ENCODE results near the gene CCDC34.
"Not testable (repeated sequence)": the region's sequence is repeated elsewhere in the genome, so short reads cannot be mapped to it uniquely, and the experiment has no call there.

Gene CCDC34

DNA sequence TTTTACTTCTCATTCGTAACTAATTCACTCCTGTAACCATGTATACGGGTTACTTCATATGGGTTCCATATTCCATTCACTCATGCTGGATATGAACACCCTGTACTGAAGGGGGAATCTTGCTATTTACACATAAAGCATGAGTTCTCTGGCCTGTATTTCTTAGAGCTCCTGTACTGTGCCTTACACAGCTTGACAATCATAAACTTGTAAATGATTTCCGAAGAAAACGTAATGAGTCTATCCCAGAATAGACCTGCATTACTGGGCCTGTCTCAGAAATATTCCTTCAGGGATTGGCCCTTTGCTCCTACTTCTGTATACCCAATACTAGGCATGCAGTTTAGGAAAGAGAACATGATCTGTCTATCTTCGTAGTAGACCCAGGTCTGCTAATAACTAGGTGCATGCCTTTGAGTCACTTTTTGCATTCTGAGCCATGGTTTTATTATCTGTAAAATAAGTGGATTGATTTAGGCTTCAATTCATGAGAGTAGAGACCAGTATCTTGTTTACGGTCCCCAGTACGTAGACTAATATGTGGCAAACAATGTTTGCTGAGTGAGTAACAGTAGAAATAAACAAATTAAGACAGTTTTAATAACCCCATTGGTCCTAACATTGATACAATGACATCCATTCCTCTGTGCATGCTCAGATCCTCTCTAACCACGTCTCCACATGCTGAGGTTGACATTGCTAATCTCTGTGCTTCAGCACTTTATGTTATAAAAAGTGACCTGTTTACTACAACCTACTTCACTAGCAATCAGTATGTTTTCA lies 1.2 kb downstream of the CCDC34 start:
- DNase-seq (ENCODE audit: low read depth), result no peak

DNA sequence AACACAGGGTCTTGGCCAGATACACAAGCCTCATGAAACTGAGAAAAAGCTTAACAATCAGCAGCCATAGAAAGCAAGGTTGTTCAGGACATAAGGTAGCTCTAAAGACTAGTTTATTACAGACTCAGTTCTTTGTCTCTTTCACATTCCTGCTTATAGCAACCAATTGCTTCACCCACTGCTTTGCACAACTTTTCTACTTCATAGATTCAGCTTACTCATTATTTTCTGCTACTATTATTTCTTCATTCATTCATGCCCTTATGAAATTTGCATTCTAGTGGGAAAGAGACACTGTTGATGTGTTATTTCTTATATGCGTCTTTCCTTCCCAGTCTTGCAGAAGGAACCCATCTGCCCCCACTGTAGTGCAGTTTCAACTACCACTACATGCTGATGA lies 4.7 kb downstream of the CCDC34 start:
- DNase-seq (ENCODE audit: low read depth), result no peak

DNA sequence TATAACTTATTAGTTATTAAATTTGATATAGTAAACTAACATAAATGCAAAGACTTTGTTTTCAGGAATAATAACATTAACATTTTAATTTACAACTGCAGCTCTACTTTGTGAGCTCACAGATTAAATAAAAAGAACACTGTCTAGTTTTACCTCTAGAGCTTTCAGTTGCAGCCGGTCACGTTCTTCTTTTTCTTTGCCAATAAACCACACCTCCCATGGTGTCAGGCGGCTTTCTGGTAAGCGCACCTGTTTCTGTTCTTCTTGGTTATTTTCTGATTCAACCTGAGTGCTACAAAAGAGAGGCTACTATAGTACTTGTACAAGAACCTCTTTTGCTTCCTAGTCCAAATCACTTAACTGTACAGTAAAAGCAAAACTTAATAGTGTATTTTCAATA lies 5.8 kb downstream of the CCDC34 start:
- no peak for DNase-seq (ENCODE audit: low read depth)

DNA sequence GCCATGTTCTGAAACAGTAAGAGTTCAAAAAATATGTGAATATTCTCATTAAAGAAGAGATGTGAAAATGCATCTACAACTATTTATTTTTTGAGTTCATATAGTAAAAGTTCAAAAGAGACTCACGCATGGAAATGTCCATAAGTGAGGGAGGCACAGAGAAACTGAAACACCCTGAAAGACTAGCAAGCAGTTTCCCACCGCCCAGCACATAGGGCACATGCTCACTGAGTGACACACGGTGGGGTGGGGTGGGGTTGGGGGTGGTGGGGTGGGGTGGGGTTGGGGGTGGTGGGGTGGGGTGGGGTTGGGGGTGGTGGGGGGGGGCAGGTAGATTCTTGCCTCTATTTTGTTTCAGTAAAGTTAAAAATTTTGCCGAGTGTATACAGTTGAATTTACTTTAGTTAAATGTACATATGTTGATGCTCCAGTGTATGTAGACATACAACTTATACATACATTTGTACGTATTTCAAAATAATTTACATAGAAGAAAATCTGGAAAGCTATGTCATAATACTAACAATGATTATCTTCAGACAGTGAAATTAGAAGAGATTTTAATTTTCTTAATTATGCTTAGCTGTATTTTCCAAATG lies 6.3 kb downstream of the CCDC34 start:
- no peak for DNase-seq (ENCODE audit: low read depth)

DNA sequence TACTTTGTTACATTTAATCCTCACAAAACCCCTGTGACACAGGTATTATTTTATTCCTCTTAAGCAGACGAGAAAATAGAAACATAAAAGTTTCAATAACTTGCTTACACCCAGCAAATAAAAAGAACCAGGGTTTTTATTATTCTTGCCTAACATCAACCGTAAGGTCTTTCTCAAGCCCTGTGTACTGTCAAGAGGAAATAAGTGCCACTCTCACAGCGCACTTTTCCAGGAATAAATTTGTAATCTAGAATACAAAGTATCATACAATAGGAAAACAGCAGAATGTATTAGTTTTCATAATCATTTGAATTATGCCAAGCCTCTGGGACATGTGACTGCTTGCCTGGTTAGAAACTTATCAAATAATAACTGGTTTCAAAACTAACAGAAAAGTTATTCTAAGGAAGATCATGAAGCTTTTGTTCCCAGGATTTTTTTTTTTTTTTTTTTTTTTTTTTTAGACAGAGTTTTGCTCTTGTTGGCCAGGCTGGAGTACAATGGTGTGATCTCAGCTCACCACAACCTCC lies 7.4 kb downstream of the CCDC34 start:
- DNase-seq (ENCODE audit: low read depth), result no peak

DNA sequence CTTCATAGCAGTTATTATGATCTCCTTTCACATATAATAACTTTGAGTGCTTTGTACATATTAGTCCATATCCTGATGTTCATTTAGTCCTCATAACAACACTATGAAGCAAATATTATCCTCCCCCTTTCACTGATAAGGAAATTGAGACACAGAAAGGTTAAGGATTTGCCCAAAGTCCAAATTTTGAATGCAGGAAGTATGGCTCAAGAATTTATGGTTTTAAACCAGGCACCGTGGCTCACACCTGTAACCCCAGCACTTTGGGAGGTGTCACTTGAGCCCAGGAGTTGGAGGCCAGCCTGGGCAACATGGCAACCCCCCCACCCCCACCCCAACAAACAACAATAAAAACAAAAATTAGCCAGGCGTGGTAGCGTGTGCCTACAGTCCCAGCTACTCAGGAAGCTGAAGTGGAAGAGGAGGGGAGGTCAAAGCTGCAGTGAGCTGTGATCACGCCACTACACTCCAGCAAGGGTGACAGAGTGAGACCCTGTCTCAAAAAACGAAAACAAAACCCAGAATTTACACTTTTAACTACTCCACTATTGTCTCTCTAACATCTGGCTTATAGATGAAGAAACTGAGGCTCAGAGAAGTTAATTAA lies 8.6 kb downstream of the CCDC34 start:
- DNase-seq (ENCODE audit: low read depth), result no peak

DNA sequence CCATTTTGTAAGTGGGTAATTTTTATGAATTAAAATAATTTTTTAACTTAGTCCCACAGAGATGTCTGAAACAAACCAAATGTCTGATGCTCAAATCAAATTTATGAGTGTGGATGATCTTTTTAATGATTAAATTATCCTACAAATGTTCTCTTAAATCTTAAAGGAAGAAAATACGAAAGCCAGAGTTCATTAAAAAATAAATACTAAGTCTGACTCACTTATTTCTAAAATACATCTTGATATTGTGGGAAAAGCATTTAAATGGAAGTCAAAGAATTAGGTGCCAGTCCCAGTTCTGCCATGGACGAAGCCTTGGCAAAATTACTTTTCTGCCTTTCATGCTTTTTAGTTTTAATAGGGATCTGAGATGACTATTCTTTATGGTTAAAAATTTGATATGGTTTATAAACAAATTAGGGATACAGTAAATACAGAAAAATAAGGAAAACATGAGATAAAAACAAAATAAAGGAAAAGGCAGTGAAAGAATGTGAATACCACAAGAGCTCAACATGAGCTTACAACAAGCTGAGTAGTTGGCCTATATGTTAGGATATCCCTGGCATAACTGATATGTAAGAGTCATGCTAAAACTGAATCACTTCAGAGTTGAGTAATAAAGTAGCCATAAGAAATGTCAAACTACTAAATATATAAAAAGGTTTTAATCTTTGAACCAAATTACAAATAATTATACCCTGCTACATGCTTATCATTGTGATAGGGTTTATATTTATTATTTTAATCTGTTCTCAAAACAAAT lies 9.2 kb downstream of the CCDC34 start:
- no peak for DNase-seq (ENCODE audit: low read depth)

DNA sequence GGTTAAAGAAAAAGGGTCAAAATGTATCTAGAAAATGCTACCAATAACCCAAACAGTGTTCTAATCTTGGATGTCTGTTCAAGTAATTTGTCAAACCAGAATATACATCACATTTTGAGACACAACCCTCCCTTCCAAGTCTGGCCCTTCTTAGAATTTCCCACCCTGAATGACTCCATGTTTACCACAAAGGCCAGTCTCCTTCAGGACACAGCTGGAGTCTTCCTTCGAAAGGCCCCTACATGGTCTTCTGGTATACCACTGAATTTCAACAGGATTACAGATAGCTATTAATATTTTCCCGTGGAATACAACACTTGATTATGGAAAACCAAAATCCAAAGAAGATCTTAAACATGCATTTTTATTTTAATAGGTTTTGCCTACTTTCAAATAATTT lies 10.2 kb downstream of the CCDC34 start:
- no peak for DNase-seq (ENCODE audit: low read depth)

DNA sequence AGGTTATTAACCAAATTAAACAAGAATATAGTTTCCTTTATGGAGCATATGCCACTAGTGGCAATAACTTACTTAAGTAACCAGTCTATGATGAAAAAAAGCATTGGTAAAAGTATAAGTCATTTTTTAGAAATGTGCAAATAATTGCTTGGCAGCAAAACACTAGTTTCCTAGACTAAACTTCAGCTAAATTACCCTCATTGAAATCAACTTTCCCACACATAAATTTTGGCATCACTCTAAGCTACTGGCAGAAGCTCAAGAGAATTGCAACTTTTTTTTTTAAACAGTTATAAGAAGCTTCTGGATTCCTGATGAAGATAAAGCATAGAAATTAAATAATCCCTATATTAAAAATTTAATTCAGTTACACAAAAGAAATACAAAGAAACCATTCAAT lies 12.5 kb downstream of the CCDC34 start:
- DNase-seq (ENCODE audit: low read depth), result no peak

DNA sequence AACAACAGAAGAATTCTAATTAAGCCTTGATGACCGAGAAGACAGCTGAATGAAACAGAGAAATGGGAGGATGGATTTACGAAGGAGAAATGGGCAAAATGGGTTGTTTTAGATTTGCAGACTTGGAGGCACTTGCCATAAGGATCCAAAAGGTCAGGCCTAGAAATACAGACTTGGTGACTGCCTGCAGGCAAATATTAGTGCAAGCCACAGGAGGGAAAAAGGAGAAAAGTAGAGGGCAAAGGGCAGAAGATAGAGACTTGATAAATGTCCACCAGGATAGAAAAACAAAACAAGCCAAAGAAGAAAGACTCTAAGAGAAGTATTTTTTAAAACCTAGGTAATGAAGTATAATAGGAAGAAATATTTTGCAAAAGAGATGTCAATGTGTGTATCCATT lies 13.1 kb downstream of the CCDC34 start:
- no peak for DNase-seq (ENCODE audit: low read depth)

DNA sequence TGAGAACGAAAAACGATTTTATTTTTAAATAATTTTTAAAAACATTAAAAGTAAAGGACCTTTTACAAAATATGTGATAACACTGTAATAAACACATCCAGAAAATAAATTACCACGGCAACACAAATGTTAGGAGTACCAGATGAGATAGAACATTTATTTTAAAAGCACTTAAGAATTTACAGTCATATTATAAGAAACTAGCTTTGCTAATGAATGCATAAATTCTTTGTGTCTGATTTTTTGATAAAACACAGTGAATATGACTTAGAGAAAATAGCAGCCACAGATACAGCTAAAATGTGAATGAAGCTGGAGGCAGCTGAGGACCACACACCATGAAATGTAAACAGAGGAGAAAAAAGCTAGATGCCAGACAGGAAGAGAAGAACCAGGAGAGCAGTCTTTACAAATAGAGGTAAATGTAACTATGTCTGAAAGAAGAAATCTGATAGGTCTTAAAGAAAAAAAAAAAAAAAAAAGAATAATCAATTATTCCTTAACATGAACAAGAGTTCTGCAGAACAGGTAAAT lies 14.6 kb downstream of the CCDC34 start:
- no peak for DNase-seq (ENCODE audit: low read depth)

DNA sequence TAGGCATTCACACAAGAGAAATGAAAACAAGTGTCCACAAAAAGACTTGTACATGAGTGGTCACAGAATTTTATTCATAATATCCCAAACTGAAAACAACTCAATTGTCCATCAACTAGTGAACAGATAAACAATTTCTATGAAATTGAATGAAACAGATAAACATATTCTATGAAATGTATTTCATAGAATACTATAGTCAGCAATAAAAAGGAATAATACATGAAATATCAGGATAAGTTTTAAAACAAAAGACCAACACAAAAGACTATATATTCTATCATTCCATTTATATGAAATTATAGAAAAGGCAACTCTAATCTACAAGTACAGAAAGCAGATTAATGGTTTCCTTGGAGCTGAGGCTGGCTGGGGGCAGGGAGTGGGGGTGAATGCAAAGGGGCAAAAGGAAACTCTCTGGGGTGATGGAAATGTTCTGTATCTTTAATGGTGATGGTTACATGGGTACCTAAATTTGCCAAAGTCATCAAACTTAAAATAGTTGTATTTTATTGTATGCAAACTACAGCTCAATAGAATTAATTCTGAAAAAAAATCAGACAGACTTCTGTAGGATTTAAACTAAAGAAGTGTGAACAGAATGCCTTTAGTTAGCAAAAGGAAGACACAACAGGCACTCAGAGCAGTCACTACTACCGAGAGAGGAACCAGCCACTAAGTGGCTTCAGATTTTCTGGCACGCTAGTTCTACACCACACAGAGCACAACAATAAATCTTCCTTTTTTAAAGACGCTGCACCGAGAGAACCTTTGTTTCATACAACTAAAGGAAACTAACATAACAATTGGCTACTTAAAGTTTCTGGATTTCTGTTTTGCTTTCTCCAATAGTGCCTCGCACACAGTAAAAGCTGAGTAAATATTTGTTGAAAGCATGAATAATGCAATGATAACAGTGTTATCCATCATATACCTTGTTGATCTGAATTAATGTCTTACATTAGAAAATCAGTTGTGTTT lies 15.4 kb downstream of the CCDC34 start:
- no peak for DNase-seq (ENCODE audit: low read depth)

DNA sequence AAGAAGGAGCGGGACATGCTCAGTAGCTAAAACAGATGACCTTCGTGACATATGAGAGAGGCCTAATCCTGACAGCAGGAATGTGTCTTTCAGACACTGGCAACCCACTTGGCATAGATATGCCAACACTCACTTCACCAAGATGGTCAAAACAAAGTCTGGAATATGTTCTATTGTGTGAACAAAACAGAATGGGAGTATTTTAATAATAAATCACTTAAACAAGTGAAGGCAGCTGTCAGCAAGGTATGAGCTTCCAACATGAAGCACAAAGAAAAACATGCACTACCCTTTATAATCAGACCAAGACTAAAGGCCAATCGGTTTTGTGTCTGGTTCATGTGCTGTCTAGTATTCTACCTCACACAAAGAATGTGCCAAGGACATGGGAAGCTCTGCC lies 23.1 kb downstream of the CCDC34 start:
- no peak for DNase-seq (ENCODE audit: low read depth)

DNA sequence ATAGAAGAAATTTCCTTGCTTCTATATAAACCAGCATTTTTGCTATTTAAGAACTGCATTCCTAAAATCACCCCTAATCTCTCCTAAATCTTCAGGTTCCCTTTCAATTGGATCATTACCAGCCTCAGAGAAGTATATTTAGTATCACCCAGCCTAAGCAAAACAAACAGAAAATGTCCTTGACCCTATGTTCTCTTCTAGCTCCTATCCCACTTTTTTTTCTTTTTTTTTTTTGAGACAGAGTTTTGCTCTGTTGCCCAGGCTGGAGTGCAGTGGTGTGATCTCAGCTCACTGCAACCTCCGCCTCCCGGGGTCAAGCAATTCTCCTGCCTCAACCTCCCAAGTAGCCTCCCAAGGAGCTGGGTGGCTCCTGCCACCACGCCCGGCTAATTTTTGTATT lies 28.3 kb downstream of the CCDC34 start:
- not testable (repeated sequence) for DNase-seq (ENCODE audit: low read depth)

DNA sequence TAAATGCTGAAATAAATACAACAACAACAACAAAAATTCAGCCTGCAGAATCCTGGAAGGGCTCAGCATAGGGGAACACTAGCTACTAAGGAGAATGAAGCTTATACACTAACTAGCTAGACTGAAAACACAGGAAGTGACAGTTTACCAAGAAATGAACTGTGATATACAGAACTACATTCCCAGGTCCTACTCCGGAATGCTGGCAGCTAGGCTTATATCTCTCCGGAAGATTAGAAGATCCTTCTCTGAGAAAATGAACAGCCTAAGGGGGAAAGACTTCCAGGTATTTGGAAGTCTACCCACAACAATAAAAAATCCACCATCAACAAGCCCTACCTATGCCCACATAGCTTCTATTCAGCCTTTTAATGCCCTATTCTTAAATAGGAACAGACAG lies 31.0 kb downstream of the CCDC34 start:
- no peak for DNase-seq (ENCODE audit: low read depth)

DNA sequence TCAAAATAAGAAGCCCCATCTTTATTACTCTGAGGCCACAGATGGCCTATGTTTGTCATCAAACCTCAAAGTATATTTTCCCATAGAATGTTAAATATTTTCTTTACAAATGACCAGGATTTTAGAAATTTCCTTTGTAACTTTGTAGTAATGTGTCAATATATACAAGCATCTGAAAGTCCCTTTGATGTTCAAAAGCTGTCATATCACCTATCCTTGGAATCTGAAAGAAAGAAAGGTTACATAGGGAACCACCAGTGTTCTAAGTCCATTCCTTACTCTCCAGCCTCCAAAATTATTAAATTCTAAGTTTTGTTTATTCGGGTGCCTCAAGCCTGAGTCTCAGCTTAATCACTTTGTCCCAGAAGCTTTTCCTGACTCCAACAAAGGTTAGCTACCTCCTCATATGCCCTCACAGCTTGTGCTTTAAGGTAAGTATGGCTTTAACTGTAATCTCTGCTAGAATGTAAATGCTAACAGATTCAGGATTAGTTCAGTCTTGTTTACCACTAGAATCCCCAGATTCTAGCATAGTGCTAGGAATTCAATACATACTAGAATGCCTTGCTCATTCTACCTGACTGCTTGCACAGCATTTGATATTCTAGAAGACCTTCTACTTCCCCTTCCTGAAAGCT lies 32.3 kb downstream of the CCDC34 start:
- no peak for DNase-seq (ENCODE audit: low read depth)

DNA sequence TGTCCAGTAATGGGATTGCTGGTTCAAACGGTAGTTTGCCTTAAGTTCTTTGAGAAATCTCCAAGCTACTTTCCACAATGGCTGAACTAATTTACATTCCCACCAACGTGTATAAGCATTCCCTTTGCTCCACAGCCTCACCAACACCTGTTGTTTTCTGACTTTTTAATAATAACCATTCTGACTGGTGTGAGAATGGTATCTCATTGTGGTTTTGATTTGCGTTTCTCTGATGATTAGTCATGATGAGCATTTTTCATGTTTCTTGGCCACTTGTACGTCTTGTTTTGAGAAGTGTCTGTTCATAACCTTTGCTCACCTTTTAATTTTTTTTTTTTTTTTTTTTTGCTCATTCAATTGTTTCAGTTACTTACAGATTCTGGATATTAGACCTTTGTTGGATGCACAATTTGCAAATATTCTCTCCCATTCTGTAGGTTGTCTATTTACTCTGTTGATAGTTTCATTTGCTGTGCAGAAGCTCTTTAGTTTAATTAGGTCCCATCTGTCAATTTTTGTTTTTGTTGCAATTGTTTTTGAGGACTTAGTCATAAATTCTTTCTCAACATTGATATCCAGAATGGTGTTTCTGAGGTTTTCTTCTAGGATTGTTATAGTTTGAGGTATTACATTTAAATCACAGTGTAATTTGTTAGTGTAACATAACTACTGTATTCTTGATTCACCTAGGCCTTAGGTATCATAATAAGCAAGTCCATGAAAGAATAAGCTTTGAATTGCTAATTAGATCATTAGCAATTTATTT lies 33.0 kb downstream of the CCDC34 start:
- no peak for DNase-seq (ENCODE audit: low read depth)

DNA sequence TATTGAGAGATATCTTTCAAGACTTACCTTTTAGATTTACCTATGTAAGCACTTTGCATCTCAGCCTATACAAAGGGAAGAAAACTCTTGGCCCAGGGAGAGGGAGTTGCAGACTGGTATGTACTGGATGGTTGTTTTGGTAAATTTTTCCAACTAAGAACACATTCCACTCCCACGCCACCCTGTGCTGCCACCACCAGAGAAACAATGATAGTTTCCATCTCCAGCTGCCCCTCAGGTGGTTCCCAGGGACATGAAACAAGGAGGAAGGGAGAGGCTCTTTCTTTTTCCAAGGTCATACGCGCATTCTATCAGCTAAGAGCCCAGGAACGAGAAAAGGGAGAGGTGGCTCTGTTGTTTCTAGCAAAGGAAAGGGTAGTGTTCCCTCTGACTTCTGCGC lies 34.4 kb downstream of the CCDC34 start:
- DNase-seq (ENCODE audit: low read depth), result no peak

DNA sequence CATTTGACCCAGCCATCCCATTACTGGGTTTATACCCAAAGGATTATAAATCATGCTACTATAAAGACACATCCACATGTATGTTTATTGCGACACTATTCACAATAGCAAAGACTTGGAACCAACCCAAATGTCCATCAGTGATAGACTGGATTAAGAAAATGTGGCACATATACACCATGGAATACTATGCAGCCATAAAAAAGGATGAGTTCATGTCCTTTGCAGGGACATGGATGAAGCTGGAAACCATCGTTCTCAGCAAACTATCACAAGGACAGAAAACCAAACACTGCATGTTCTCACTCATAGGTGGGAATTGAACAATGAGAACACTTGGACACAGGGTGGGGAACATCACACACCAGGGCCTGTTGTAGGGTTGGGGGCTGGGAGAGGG lies 36.0 kb downstream of the CCDC34 start:
- not testable (repeated sequence) for DNase-seq (ENCODE audit: low read depth)

DNA sequence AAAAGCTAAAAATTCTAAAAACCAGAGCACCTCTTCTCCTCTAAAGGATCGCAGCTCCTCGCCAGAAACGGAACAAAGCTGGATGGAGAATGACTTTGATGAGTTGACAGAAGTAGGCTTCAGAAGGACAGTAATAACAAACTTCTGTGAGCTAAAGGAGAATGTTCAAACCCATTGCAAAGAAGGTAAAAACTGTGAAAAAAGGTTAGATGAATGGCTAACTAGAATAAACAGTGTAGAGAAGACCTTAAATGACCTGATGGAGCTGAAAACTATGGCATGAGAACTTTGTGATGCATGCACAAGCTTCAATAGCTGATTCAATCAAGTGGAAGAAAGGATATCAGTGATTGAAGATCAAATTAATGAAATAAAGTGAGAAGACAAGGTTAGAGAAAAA lies 40.8 kb downstream of the CCDC34 start:
- DNase-seq (ENCODE audit: low read depth), result not testable (repeated sequence)

Measured in activated gamma-delta T cell treated with anti-CD3 and anti-CD28 coated beads, Interleukin-2, amount 50 U/mL, for 16 hours (primary cell).